Measurements from ENCODE around the gene LRRK2.

GRCh38 chr12:40315375-40315774, 90.6 kb downstream of the LRRK2 start:
- TF ChIP-seq CTCF (IDR thresholded peaks at IDR 0.05 in 8 of 11, conservative IDR thresholded peaks at IDR 0.05 in 3 of 11) = no peak
- no peak for TF ChIP-seq POLR2A (IDR thresholded peaks at IDR 0.05)

Measured in spleen (tissue), 7 donors.